SK-N-DZ (cell line): ENCODE measurements around the gene EPHA3.
"Not testable (repeated sequence)": the region's sequence is repeated elsewhere in the genome, so short reads cannot be mapped to it uniquely, and the experiment has no call there.

Experiments
- DNase-seq: peaks from one replicate; pipeline ENCODE4 v3.0.0-alpha.2; 2015; ENCODE audit warnings: low spot score

The EPHA3 gene

GRCh38 chr3:89280301-89280700 is 172.9 kb downstream of the EPHA3 start:
- no peak for DNase-seq

GRCh38 chr3:89280822-89281365 is 173.5 kb downstream of the EPHA3 start:
- no peak for DNase-seq

DNA sequence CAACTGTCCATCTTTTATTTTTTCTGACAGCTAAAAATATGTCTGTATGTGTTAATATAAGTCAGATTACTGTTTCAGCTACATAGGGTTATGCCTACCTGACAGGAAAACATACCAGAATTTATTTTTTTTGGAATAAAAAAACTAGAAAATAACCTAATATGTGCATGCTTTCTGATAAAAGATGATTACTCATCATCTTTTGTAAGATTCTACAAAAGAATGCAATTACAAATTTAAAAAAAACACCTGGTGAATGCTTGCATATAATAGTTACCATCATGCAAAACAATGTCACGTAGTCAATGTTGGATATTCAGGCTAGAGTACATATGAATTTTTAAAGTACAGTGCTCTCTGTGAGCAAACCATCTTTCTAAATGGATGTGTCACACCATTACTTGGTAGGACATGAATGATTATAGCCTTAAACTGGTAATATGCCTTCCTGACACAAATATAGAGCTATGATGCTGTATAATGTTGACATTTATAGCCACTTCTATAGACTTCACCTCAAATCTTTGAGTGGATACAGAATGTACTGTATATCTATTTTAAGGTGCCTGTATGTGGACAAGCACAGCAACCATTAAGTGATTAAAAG is 180.6 kb downstream of the EPHA3 start:
- DNase-seq = no peak

- no peak for DNase-seq
These were observed 182.3 kb downstream of the EPHA3 start for GRCh38 chr3:89289574-89290190.

DNA sequence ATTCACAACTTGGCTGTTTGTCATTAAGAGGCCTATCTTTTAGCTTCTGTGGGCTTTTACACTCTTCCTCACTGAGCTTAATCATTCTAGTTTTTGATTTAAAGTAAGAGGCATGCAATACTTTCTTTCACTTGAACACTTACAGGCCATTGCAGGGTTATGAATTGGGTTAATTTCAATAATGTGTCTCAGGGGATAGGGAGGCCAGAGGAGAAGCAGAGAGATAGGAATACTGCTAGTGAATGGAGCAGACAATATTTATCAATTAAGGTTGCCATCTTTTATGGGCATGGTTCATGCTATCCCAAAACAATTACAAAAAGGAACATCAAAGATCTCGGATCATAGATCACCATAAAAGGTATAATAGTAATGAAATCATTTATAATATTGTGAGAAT is 189.8 kb downstream of the EPHA3 start:
- DNase-seq = no peak

DNA sequence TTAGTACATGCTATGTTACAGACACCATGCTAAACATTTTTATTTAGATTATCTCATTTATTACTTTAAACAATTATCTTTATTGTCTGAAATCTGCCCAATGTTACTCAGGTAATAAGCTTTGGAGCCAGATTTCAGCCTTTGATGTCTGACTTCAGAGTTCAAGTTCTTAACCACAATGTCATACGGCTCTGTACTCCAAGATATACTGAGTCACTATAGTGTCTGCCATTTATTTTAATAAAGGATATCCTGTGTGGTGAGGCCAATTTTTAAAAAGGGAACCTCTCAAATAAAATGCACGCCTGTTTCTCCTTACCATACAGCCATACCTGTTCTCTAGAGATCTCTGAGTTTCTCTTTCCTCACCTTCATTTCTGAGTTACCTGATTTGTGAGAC is 193.1 kb downstream of the EPHA3 start:
- no peak for DNase-seq

DNA sequence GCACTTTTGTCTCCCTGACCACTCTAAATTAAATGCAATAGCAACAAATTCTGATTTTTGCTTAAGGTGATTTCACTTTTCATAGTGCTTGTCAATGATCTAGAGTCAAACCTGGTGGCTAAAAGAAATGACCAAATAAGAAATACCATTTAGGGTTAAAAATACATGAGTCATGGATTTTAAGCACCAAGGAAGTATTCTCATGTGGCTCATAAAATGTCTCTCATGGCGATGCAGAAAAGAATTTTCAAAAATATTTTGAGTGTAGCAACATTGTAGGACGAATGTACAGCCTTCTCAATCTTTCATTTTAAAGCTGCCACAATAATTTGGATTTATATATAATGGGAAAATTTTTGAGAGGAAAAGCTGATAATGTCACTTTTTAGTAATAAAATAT is 193.6 kb downstream of the EPHA3 start:
- DNase-seq = no peak

GRCh38 chr3:89303701-89304100 is 196.3 kb downstream of the EPHA3 start:
- no peak for DNase-seq

- no peak for DNase-seq
These were observed 199.1 kb downstream of the EPHA3 start for GRCh38 chr3:89306540-89306939.

DNA sequence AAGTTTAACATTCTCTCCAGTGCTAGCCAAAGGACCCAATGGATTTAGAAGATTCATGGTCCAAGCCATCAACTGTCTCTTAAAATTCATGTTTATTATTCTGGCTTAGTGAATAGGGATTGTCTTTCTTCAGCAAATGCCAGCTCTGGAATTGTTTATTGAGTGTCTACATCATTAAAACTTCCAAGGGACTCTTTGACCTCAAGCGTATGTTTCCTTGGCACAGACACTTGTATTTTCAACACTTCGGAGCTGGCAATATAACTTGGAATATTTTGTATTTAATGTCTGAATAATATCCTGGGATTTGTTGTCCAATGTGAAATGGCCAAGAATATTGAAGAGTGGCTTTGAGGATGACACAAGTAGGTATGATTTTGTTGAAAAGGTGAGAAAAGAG is 204.2 kb downstream of the EPHA3 start:
- DNase-seq = no peak

- DNase-seq = no peak
These were observed 204.7 kb downstream of the EPHA3 start for GRCh38 chr3:89312141-89312540.

GRCh38 chr3:89314454-89315098 is 207.2 kb downstream of the EPHA3 start:
- DNase-seq = no peak

DNA sequence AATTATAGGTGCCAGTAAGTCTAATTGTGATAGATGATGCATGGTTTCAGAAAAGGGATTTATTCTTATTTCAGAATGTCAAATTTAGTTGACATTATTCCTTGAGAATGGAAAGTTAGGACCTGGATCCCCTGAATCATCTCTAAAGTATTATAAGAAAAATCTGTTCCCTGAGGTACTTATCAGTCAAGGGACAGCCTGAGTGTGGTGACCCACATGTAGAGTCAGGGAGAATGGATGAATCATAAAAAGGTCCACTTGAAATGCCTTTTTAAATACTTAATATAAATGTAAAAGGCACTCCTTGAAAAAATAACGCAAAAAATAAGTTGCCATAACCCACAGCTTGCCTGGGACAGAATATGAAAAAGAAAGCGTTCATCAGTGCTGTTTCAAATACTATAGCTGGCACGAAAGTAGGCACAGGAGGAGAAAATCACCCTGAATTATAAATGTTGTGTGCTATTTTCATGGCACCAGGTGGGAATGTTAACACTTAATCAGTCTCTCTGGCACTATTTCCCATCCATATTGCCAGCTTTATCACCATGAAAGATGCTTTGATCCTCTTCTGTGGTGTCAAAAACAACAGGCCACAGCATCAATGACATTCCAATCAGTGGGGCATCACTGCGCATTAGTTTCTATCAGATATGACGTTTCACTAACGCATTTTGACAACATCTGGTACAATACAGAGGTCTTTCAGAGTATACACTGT is 208.5 kb downstream of the EPHA3 start:
- DNase-seq = no peak

GRCh38 chr3:89320186-89320585 is 212.8 kb downstream of the EPHA3 start:
- no peak for DNase-seq

GRCh38 chr3:89326997-89327396 is 219.6 kb downstream of the EPHA3 start:
- DNase-seq = no peak

DNA sequence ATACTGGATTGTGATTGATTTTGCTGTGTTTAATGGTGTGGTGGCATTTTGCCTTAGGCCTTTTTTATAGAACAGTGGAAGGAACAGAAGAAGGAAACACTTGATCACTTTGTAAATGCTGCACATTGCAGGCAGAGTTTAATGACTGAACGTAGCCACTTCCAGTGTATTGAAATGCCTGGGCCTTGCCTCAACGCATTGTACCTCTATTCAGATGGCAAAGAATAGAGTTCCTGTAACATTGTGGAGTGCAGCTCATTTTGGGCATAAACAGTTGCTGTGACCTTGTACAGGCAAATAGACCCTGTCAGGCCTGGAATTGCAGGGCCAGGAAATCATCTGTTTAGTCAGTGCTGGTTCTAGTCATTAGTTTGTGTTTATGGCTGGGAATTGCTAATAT is 225.0 kb downstream of the EPHA3 start:
- DNase-seq = no peak

- DNase-seq = no peak
These were observed 225.4 kb downstream of the EPHA3 start for GRCh38 chr3:89332793-89333192.

DNA sequence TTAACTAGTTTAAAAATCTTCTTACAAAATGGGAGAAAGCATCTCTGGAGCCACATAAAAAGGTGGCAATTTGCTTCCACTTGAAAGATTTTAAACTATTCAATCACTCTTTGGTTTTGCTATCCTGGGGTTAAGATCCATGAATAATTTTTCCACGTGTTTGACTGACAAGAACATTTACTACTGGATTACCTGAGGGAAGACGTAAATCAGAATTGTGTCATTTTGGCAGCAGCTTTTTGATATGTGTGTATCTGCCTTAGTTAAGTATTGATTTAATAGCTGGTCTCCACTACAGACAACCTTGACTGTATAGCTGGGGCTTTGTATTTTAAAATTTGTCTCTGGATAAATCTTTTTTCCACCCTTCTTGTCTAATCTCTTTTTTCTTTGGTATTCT is 228.3 kb downstream of the EPHA3 start:
- DNase-seq = no peak

GRCh38 chr3:89340408-89340807 is 233.0 kb downstream of the EPHA3 start:
- DNase-seq = no peak

- no peak for DNase-seq
These were observed 236.7 kb downstream of the EPHA3 start for GRCh38 chr3:89344076-89344475.

- DNase-seq = not testable (repeated sequence)
These were observed 243.5 kb downstream of the EPHA3 start for GRCh38 chr3:89350935-89351334.

DNA sequence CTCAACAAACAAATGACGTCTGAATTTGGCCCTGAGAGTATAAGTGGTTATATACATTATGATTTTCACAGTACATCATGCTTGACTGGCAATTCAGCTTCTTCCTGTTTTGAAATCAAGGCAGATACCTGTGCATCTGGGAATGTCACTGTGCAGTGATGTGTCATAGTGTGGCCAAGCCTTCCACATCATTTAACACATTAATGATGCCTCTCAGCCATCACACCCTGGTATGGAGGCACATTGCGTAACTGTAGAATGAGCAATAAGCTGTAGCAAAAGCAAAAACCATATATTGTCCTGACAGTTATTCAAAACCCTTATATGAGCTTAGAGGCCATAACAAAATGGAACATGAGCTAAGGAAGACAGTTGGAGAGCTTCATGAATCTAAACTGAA is 246.0 kb downstream of the EPHA3 start:
- no peak for DNase-seq
